ENCODE measurements around the gene KLHL29.

- TF ChIP-seq TCF7L2 (IDR thresholded peaks at IDR 0.05; ENCODE audit: low read depth, low read length) (no peak), POLR2AphosphoS5 (IDR thresholded peaks at IDR 0.05; ENCODE audit: low read depth, low read length) (no peak)
- TF ChIP-seq, protein P1, sequence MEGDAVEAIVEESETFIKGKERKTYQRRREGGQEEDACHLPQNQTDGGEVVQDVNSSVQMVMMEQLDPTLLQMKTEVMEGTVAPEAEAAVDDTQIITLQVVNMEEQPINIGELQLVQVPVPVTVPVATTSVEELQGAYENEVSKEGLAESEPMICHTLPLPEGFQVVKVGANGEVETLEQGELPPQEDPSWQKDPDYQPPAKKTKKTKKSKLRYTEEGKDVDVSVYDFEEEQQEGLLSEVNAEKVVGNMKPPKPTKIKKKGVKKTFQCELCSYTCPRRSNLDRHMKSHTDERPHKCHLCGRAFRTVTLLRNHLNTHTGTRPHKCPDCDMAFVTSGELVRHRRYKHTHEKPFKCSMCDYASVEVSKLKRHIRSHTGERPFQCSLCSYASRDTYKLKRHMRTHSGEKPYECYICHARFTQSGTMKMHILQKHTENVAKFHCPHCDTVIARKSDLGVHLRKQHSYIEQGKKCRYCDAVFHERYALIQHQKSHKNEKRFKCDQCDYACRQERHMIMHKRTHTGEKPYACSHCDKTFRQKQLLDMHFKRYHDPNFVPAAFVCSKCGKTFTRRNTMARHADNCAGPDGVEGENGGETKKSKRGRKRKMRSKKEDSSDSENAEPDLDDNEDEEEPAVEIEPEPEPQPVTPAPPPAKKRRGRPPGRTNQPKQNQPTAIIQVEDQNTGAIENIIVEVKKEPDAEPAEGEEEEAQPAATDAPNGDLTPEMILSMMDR (IDR thresholded peaks at IDR 0.05) = no peak
These were observed 203.1 kb downstream of the KLHL29 start for GRCh38 chr2:23588106-23588505.

Measured in Panc1 (cell line).